GM19468 (cell line): ENCODE data around the gene DBN1.
A peak's percentile ranks its signal among the peaks of the same experiment; 100 is the strongest.

Experiments
- ATAC-seq: cut with Tn5 transposase; IDR thresholded peaks from one replicate; pipeline ENCODE4 v1.9.1; 2021; ENCODE audit warnings: mild to moderate bottlenecking, moderate library complexity, moderate number of reproducible peaks; ENCODE audit not compliant: unreplicated experiment; ENCODE audit errors: extremely low read depth

The DBN1 gene

DNA sequence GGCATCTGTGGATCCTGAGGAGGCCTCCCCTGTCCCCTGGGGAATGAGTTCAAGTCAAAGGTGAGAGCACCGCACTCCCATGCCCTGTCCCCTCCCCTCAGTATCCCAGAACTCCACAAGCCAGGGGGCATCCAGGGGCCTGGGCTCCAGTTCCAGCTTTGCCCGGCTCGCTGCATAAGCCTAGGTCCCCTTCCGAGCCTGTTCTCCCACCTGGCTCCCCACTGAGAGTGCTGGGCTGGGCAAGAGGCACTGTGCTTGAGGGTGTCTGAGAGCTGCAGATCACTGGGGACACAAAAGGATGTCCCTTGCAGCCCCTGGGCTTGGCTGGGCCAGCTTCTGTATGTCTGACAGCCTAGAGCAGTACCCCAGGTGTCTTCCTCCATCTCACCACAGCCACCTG lies 31.6 kb upstream of the DBN1 start:
- no peak for ATAC-seq

DNA sequence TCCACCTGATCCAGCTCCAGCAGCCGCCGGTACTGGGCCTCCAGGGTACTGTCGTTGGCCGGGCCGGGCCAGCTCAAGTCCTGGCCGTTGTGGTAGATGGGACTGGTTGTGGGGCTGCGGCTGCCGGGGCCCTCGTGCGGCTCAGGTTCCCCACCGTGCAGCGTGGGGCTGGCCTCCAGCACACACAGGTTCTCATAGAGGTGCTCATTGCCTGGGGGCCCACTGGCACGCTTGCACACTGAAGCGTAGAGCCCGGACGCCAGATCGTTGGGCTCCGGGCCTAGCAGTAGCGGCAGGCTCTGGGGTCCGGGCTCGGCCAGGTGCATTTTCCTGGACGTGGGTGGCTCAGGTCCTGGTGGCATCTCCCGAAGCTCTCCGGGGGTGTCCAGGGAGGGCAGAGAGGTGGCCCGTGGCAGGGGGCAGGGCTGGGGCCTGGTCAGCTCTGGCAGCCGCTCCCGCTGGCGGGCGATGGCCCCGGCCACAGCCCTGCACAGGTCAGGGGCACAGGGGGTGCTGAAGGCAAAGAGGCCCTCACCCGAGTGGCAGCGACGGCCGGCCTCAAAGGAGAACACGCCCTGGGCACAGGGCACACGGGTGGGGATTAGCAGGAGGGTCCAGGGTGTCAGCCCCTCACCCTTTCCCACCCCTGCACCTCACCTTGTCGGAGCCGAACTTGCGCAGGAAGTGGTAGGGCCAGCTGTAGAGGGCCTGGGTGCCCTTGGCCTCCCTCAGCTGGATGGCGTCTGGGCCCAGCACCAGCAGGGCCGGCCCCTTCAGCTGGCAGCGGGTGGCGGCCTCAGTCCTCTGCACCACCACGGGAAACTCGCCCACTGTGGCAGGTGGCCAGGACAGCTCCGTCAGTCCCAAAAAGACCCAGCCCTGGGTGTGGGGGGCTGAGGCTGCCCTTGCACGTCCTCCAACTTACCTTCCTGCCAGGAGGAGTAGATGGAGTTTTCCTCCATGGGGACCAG lies 30.9 kb upstream of the DBN1 start:
- no peak for ATAC-seq

DNA sequence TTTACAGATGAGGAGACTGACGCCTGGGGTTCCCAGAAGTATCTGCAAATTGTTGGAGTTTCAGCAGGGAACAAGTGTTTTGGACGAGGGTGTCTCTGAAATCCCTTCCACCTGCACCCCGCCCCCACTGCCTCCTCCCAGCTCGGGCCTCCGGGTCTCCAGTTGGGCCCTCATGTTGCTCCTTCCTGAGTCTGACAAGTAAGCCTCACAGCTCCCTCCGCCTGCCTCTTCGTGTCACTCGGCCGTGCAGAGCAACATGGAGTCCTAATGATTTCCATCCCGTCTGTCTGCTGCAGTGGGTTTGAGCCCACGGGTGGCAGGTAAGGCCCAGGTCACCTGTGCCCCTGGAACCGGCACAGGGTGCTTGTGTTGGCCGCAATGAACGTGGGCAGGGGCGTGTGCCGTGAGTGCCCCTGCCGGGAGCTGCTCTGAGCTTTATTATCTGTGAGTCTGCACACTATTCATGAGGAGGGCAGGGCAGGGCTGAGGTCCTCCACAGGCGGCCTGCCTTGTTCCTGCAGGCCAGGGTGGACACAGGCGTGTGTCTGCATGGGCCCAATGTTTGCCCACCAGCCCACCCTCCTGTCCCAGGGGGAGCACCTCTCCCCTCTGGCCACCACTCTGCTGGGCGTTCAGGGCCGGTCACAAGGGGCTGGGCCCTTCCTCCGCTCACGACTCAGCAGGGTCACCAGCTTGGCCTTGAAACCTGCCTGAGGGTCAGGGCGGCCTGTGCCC lies 30.1 kb upstream of the DBN1 start:
- no peak for ATAC-seq

DNA sequence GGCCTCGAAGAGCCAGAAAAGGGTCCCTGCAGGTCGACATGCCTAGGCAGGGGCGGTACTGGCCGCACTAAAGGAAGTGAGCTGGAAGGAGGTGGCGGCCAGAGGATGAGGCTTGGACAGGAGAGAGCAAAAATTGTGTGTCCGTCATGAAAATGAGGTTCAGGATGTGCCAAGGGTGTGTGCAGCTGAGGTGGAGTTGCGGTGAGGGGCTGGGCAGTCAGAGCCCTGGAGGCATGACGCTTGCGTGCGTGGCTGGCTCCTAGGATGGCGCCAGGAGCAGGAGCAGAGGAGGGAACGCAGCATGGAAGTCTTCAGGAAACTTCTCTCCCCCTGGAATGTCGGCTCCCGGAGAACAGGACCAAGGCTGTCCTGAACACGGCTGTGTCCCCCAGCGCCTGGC lies 29.5 kb upstream of the DBN1 start:
- no peak for ATAC-seq

DNA sequence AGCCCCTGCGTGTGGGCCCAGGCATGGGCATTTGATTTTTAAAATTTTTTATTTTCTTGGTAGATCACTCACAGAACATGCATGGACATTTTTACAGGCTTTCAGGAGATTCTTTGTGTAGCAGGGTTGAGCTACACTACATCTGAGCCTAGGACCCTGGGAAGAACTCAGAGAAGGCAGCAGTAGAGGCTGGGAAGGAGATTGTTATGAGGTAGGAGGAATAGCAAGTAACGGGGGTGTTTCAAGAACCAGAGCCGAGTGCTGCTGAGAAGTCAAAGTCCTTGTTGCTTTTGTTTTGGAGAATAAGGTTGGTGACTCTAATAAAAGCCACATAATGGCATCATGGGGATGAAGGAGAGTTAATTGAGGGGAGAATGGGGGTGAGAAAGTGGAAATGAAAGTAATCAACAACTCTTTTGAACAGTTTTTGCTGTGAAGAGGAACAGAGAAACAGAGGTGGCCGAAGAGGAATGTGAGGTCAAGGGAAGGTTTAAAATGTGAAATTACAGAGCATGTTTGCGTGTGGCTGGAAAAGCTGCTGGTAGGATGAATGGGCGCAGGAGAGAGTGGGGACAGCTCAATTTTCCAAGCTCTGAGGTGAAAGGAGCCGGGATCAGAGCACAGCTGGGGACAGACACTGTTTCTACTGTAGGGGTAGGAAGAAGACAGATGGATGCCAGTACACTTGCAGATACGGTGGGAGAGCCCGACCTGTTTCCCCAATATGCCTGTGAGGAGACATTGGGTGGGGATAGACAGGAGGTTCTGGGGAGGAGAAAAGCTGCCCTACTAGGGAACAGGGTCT lies 28.6 kb upstream of the DBN1 start:
- ATAC-seq = no peak

DNA sequence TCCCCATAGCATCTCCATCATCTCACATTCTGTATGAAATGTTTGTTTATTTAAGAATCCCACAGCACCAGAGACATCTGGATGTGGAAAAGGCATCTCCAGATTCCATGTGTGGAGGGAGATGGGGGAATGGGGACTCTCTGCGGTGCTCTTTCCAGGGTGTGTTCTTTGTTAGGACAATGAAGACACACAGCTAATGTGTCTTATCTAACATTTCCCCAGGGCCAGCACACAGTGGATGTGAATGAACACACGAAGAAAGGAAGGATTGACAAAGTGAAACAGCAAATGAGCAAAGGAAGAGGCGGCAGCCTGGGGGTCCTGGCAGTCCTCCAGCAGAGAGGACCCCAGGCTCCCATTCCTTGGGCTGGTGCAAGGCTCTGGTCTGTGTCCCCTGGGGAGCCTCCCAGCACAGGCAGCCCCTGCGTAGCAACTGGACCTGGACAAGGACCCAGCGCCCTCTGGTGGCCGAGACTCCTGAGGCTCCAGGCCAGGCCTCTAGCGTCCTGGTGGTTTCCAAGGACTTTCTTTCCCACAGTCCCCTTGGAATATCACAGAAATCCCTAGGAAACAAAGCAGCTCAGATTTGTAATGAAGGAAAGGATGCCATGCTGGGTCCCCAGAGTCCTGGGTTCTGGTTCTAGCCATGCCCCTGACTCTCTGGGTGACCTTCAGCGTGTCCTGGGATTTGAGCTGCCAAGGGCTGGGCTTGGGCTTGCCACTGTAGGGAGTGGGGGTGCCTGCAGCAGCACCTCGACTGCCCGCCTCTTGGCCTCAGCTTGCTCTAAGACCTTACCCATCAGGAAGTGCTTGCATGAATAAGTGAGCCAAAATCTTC lies 27.5 kb upstream of the DBN1 start:
- no peak for ATAC-seq

DNA sequence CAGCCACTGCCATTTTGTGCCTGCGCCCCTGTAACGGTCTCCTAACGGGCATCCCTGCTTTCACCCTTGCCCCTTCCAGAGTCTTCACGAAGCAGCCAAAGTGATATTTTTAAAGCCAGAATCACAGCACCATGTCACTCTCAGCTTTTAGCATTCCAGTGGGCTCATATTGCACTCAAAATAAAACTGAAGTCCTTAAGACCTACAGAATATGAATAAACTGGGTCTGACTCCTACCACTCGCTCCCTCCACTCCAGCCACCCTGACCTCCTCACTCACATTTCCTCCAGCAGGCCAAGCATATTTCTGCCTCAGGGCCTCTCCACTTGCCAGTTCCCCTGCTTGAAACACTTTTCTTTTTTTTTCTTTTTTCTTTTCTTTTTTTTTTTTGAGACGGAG lies 26.4 kb upstream of the DBN1 start:
- ATAC-seq = no peak

DNA sequence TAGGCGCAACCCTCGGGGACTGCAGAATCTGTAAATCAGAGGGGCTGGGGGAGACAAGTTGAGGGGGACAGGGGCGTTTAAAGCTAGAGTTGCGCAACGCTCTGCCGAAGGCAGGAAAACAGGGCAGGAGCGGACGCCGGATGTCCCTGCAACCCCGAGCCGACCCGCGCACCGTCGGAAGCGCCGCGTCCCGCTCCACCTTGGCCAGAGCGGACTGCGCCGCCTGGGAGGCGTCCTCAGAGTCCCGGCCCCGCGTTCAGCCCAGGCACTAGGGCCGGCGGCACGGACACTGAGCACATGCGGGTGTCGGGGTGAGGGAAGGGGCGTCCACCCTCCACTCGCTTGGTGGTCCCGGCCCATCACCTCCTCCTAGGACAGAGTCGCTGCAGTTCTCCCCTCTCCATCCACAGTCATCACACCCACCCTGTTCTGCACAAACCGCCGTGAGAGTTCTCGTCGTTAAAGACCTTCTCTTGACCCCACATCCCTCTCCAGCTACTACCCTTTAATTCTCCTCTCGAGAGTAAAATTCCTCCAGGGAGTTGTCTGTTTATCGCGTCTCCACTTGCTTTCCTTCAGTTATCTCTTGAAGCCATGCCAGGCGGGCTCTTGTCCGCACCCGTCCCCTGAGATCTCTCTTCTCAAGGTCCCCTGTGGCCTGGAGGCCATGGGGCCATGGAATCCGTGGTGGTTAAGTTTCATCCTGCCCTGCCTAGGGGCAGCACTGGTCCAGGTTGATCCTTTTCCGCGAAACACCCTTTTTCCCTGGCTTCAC lies 24.8 kb upstream of the DBN1 start:
- ATAC-seq = no peak

DNA sequence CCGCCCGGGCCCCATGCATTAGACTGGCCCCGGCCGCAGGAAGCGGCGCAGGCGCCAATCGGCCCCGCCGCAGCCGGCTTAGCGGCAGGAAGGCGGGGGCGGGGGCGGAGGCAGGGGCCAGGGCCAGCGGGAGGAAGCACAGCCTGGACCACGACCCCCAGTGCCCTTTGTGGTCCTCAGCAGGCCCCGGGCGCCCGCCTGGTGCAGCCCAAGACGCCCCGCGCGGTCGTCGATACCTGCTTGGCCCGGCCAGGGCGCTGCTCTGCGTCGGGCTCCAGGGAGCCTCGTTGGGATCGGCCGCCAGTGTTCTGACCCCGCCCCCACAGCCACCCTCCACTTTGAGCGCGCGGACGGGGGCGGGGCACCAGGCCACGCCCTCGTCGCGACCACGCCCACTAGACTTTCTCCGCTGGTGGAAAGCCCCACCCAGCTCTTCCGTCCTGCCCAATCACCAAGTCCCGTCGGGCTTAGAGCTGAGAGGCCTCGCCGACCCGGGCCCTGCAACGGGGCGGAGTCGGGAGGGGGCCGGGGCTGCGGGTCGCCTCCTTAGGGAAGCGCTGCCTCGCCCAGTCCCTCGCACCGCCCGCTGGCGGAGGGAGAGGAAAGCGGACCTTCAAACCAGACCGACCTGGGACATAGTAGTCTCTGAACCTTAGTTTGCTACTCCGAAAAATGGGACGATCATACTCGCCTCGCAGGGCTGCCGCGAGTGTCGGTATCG lies 24.0 kb upstream of the DBN1 start, which contains the start of gene PDLIM7:
Gene PDLIM7 (minus strand): TSS at position 313 of the 721 bp plus-strand sequence. CDS start 1,092 bp downstream, outside the sequence.
- peak; percentile 42 for ATAC-seq

DNA sequence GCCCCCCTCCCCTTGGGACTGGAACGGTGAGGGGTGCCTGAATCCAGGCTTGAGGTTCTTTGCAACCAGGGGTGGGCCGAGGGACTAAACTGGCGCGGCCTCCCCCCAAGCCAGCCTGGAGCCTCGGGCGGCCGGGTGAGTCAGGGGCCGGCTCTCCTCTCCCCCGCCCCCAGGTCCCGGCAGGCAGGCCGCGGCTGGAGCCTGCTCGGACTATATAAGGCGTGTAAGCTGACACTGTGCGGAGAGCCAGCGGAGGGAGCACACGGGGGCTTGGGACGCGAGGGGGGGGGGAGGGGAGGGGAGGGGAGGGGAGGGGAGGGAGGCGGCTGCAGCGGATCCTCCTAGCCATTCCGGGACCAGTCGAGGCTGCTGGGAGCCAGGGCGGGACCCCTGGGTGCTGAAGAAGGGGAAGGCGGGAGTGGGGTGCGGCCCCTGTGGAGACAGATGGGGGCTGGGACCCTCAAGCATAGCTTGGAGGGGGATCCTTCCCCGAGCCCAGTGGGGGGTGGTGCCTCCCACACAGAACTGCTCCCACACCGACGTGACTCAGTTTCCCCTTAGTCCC lies 23.4 kb upstream of the DBN1 start:
- ATAC-seq = no peak

DNA sequence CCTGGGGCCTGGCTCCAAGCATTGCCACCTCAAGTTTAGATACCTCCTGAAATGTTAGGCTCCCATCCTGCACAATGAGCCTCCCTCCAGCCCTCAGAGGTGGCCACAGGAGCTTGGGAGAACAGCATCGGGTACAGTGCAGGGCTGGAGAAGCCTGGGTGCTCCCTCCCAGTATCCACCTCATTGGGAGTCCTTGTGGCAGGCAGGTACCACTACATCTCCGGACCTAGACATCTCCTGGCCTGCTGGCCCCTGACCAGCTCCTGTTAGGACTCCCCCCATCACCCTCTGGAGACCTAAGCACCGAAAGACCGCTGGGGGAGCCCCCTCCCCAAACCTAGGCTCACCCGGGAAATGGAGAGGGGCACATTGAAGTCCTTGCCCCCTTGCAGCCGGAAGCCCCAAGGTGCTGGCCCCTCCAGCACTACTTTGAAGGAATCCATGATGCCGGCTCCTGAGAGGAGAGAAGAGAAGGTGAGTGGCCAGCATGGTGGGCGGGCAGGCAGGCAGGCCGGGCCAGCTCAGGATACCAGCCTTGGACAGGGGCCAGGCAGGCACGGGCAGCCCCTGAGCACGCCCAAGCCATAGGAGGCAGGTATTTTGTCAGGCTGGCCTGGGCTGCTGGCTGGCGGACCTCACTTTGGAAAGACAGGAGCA lies 22.8 kb upstream of the DBN1 start:
- ATAC-seq = no peak

DNA sequence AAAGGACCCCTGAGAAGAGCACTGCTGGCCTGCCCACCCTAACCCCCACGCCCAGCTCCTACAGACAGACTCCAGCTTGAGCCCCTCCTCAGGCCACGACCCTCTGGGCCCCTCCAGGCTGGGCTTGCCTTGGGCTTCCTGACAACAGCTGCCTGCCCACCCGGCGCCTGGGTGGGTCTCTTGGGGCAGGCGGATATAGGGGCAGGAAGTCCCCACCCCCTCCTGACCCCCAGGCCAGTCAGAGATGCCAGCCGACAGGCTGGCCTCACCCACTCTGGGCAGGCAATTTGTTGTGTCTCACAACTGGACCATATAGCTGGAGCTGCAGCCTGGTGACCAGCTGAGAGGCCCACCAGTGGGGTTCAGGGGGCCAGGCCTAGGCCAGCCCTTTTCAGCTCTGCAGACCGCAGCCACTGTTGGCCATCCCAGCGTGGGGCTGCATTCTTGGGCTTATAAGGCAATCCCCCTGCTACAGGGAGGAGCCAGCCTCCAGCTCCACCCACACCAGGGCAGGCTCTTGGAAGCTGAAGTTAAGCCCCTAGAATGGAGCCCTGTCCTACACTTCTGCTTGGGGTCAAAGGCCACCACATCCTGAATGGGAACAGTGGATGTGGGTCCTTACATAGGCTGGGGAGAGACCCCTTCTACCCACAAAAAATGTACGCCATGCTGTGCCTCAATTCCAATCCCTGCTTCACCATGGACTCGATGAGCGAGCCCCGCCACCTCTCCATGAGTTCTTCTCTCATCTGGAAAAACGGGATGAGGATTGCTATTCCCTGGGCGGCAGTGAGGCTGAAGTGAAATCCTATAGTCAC lies 22.0 kb upstream of the DBN1 start:
- ATAC-seq = no peak

DNA sequence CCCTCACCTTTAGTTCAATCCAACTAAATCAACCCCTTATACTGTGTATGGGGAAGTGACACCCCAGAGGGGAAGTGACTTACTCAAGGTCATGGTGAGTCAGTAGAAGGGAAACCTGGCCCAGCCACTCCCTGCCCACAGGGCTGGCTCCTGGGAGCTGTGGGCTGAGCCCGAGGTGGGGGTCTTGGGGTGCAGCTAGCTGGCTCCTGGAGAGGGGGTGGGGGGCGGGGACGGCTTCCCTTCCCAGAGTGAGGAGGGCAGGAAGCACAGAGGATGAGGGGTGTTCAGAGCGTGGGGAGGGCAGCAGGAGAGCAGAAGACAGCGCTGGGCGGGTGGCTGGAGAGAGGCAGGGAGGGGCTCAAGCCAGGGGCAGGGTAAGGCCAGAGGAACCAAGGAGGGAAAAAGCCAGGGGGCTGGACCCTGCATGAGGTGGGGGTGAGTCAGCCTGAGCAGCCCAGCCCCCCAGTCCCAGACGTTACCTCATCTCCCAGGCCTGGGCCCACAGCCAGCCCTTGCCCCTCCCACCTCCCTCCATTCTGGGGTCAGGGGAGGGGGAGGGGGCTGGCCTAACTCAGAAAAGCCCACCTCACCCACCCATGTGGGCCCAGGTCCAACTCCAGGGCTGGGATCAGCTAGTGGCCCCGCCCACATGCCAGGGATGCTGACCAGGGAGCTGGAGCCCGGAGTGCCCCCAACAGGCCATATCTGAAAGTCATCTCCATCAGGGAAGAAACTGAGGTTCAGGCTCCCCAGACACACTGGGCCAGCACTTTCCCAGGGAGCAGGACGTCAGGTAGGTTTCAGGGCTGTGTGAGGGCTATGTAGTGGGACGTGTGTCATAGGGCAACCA lies 21.1 kb upstream of the DBN1 start:
- no peak for ATAC-seq

DNA sequence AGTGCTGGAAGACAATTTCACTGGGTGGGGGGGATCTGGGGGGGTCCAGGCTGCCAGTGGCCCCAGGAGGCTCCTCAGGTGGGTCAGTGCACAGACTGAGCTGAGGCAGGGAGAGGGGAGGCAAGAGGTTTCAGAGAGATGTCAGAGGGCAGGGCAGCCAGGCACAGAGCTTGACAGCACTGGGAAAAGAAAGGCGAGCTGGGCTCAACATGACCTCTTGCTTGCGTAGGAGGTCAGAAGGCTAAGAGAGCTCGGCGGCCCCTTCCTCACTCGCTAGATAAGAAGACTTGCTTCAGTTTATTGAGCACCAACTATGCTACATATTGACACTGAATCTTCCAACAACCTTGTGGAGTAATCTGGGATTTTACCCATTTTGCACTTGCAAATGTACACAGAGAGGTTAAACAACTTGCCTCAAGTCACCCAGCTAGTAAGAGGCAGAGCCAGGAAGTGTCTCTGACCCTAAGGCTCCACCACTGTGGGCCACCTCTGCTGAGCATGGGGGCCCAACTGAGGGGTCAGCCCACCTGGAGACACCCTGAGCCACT lies 20.4 kb upstream of the DBN1 start:
- no peak for ATAC-seq

DNA sequence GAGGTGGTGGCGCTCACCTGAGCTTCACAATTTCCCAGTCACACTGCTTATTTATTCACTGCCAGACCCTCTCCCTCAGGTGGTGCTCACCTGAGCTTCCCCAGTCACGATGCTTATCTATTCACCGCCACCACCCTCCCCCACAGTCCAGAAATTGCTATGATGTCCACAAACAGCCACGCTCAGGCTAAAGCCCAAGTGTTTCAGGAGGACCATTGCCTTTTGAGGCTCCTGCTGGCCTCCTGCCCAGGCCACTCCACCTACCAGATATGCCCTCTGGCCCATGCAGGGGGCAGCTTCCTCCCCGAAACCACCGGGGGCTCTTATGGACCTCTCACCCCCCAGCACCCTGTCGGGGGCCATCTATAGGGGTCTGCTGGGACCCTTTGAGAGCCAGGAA lies 19.4 kb upstream of the DBN1 start:
- no peak for ATAC-seq
